Tibial nerve (tissue), 4 donors: Measurements from ENCODE around the gene KMT5C. TPM values are rescaled to one million over a fixed set of nuclear protein-coding genes. Genes with fewer than 3 reads are reported as not detected.

Source experiments
- DNase-seq, 2 donors: peaks; one replicate each; pipeline ENCODE4 v3.0.0-alpha.2; 2019; ENCODE audit warnings: low spot score in 2 of 2
- H3K27ac ChIP-seq, 4 donors: fragments of 200-600 bp; sonication (generic) in 3 of 4; one replicate each; pipeline ENCODE4 v1.5.1; 2017 to 2019; ENCODE audit warnings: mild to moderate bottlenecking in 1 of 4
- H3K27me3 ChIP-seq, 2 donors: fragments of 200-600 bp; sonication (generic) in 1 of 2; one replicate each; pipeline versions ENCODE4 v1.5.1 to v1.6.0; 2017 to 2019
- H3K36me3 ChIP-seq, 3 donors: fragments of 200-600 bp; sonication (generic); one replicate each; pipeline ENCODE4 v1.5.1; 2018 to 2019
- H3K4me1 ChIP-seq, 4 donors: fragments of 200-600 bp; sonication (generic) in 3 of 4; one replicate each; pipeline ENCODE4 v1.5.1; 2017 to 2019
- H3K4me3 ChIP-seq, 4 donors: fragments of 200-600 bp; sonication (generic) in 3 of 4; one replicate each; pipeline ENCODE4 v1.5.1; 2017 to 2019; ENCODE audit warnings: mild to moderate bottlenecking in 1 of 4, moderate library complexity in 1 of 4
- H3K9me3 ChIP-seq, 4 donors: fragments of 200-600 bp; sonication (generic) in 3 of 4; one replicate each; pipeline ENCODE4 v1.5.1; 2017 to 2019
- CTCF ChIP-seq, 5 experiments: fragments of 200-600 bp in 3 of 5; fragments of 450-650 bp in 2 of 5; sonication (generic) in 3 of 5; IDR thresholded peaks; one replicate each; pipeline ENCODE4 v1.5.1; 2016 to 2019; ENCODE audit warnings: antibody characterized with exemption in 5 of 5, mild to moderate bottlenecking in 3 of 5, moderate library complexity in 2 of 5
- EP300 ChIP-seq, 2 donors: sonication (generic); formaldehyde crosslinking; IDR thresholded peaks; one replicate each; pipeline ENCODE4 v1.6.1; 2017; ENCODE audit warnings: antibody characterized with exemption in 2 of 2, mild to moderate bottlenecking in 1 of 2
- POLR2A ChIP-seq, 2 donors: fragments of 450-650 bp; IDR thresholded peaks; one replicate each; pipeline ENCODE4 v1.6.1; 2017; ENCODE audit warnings: antibody characterized with exemption in 2 of 2, mild to moderate bottlenecking in 2 of 2, moderate library complexity in 2 of 2
- WGBS, 2 donors: methylation state at CpG; one replicate each; pipeline ENCODE4 v1.1.5; 2018; 5-methylcytosine and 5-hydroxymethylcytosine counted together
- total RNA-seq, 4 donors: library from RNA; depleted of rRNA; stranded (reverse); fragments of >200 nt; gene quantifications; one replicate each; pipeline ENCODE4 v1.1.0, GENCODE V29; 2016

The KMT5C gene
- total RNA-seq, 4 donors from 2014 or later = 30.6 to 50.0 (median 41.2) TPM

- Histone ChIP-seq H3K9me3 (no peaks in the 10 kb centered on the region), H3K27me3 (peaks cover 0 to 11% of the 10 kb centered on the region in 2 donors), H3K27ac (no peak overlapping the region), H3K4me3 (no peak overlapping the region), H3K4me1 (no peaks in the 10 kb centered on the region), H3K36me3 (peaks cover 0 to 15% (median 0%) of the 10 kb centered on the region in 3 donors)
- TF ChIP-seq POLR2A (IDR thresholded peaks at IDR 0.05) (no peak), CTCF (IDR thresholded peaks at IDR 0.05) (no peak), EP300 (IDR thresholded peaks at IDR 0.05) (no peak)
- no peak for DNase-seq
- WGBS, 2 donors = 80 to 89% methylated on average over 11 to 13 of the region's 13 CpGs
Measured at GRCh38 chr19:55315956-55316525, 23.6 kb upstream of the KMT5C start.

- no peaks in the 10 kb centered on the region for H3K9me3 ChIP-seq
- H3K27ac ChIP-seq = no peak overlapping the region
- H3K27me3 ChIP-seq = peaks cover 0 to 11% of the 10 kb centered on the region in 2 donors
- 74 to 81% methylated on average over 7 to 8 of the region's 8 CpGs for WGBS, 2 donors
- peaks cover 0 to 10% (median 0%) of the 10 kb centered on the region in 3 donors for H3K36me3 ChIP-seq
- TF ChIP-seq EP300 (IDR thresholded peaks at IDR 0.05) = no peak
- TF ChIP-seq POLR2A (IDR thresholded peaks at IDR 0.05) = no peak
- no peak for TF ChIP-seq CTCF (IDR thresholded peaks at IDR 0.05)
- H3K4me3 ChIP-seq = no peak overlapping the region
- no peaks in the 10 kb centered on the region for H3K4me1 ChIP-seq
- no peak for DNase-seq
Measured at GRCh38 chr19:55316646-55317045, 23.0 kb upstream of the KMT5C start.

DNA sequence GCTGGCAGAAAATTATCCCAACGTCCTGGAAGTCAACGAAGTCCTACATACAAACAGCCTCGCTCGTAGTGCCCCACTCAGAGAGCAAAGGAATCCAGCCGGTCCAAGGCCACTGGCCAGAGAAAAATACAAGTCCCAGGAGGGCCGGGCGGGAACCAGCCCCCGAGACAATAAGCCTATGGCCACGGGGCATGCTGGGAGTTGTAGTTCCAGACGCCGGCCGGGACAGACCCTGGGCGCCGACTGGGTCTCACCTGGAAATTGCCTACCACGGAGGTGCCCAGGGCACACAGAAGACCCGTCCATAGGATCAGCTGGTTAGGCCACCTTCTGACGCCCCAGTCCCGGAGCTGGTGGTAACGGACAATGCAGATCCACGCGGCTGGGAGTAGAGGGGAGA, 19.9 kb upstream of the KMT5C start:
- no peak for DNase-seq
- Histone ChIP-seq H3K27ac (no peak overlapping the region), H3K27me3 (peaks cover 0 to 11% of the 10 kb centered on the region in 2 donors), H3K9me3 (no peaks in the 10 kb centered on the region), H3K4me3 (no peak overlapping the region), H3K36me3 (no peaks in the 10 kb centered on the region), H3K4me1 (no peaks in the 10 kb centered on the region)
- 6 to 21% methylated on average over 20 to 21 of the region's 21 CpGs for WGBS, 2 donors
- TF ChIP-seq CTCF (IDR thresholded peaks at IDR 0.05) = no peak
- no peak for TF ChIP-seq POLR2A (IDR thresholded peaks at IDR 0.05)

DNA sequence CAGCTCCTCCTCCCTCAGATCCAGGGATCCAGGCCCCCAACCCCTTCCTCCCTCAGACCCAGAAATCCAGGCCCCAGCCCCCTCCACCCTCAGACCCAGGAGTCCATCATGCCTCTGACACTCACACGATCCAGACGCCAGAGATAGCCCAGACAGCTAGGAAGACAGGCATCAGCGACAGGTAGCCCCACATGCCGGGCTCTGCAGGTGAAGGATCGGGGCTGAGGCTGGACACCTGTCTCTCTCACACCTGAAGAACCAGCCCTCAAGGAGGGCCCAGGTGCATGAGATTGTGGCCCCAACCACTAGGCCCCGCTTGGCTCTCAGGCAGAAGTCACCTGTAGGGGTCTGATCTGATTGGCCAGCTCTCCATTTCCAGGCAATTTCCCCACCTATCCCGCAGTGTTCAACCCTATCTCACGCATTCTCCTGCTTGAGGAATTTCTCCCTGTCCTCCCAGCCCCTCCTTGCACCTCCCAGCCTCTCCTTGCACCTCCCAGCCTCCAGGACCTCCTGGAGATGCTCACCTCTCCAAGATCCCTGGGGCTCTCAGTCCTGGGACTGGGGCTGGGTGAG, 18.7 kb upstream of the KMT5C start:
- WGBS, 2 donors = 92 to 96% methylated on average over 8 of the region's 8 CpGs
- peaks cover 0 to 11% of the 10 kb centered on the region in 2 donors for H3K27me3 ChIP-seq

More for the DNA sequence above, 18.7 kb upstream of the KMT5C start:
- Histone ChIP-seq H3K27ac (no peak overlapping the region), H3K4me3 (no peak overlapping the region), H3K36me3 (no peaks in the 10 kb centered on the region), H3K9me3 (no peaks in the 10 kb centered on the region), H3K4me1 (no peaks in the 10 kb centered on the region)
- no peak for DNase-seq
- TF ChIP-seq POLR2A (IDR thresholded peaks at IDR 0.05) (no peak), CTCF (IDR thresholded peaks at IDR 0.05) (no peak), EP300 (IDR thresholded peaks at IDR 0.05) (no peak)
